Coronary artery (tissue), 2 donors: Measurements from ENCODE around the gene SOAT1.

Experiments used
- DNase-seq: peaks from one replicate; pipeline ENCODE4 v3.0.0-alpha.2; 2017; ENCODE audit warnings: low spot score
- H3K27ac ChIP-seq, 2 donors: fragments of 200-600 bp; sonication (generic); one replicate each; pipeline ENCODE4 v1.5.1; 2016 to 2019
- H3K4me3 ChIP-seq: fragments of 200-600 bp; sonication (generic); 2 replicates; pipeline ENCODE4 v1.5.1; 2016; ENCODE audit warnings: mild to moderate bottlenecking, moderate library complexity
- CTCF ChIP-seq: fragments of 200-600 bp; sonication (generic); IDR thresholded peaks from one replicate; pipeline ENCODE4 v1.5.1; 2019; ENCODE audit warnings: antibody characterized with exemption

The SOAT1 gene

GRCh38 chr1:179321533-179322216 lies 28.1 kb downstream of the SOAT1 start:
- TF ChIP-seq CTCF: no peak

GRCh38 chr1:179322557-179322956 lies 29.0 kb downstream of the SOAT1 start:
- DNase-seq: no peak
- no peak overlapping the region for H3K4me3 ChIP-seq
- TF ChIP-seq CTCF: no peak
- no peak overlapping the region for H3K27ac ChIP-seq

More at GRCh38 chr1:179321533-179322216, 28.1 kb downstream of the SOAT1 start:
- no peak for DNase-seq
- no peak overlapping the region for H3K27ac ChIP-seq
- no peak overlapping the region for H3K4me3 ChIP-seq

GRCh38 chr1:179323436-179323835 lies 29.8 kb downstream of the SOAT1 start:
- no peak overlapping the region for H3K4me3 ChIP-seq
- H3K27ac ChIP-seq: no peak overlapping the region
- no peak for DNase-seq
- TF ChIP-seq CTCF: no peak

DNA sequence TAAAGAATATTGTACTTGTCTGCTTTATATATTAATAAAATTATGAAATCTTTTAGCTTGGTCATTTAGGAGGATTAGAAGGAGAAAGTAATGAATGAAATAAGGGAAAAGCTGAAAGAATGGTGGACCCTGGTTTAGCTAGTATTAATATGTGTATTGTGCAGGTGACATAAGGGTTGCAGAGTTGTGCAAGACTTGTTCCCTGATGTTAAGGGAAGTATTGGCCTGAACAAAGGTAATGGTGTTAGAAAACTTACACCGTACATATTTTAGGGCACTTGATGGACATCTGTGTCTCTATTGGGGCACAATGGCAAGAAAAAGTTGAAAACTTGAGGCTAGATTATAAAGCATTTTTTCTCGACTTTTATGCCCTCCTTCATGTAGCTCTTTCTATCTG lies 32.2 kb downstream of the SOAT1 start:
- H3K4me3 ChIP-seq: no peak overlapping the region
- DNase-seq: no peak

GRCh38 chr1:179326746-179327145 lies 33.1 kb downstream of the SOAT1 start:
- no peak for TF ChIP-seq CTCF
- Histone ChIP-seq H3K4me3 (no peak overlapping the region), H3K27ac (no peak overlapping the region)
- DNase-seq: no peak

More for the DNA sequence above, 32.2 kb downstream of the SOAT1 start:
- no peak overlapping the region for H3K27ac ChIP-seq
- TF ChIP-seq CTCF: no peak

- no peak overlapping the region for H3K4me3 ChIP-seq
- no peak for TF ChIP-seq CTCF
- DNase-seq: no peak
- no peak overlapping the region for H3K27ac ChIP-seq
Measured at GRCh38 chr1:179327196-179327595, 33.6 kb downstream of the SOAT1 start.

- Histone ChIP-seq H3K4me3 (no peak overlapping the region), H3K27ac (no peak overlapping the region)
- TF ChIP-seq CTCF: no peak
- no peak for DNase-seq
Measured at GRCh38 chr1:179327679-179328078, 34.1 kb downstream of the SOAT1 start.
